Nephron progenitor cell (in vitro differentiated cells): ENCODE measurements around the gene ANO4.

Experiments used
- DNase-seq: peaks from one replicate; pipeline ENCODE4 v3.0.0; 2021
- H3K27ac Mint-ChIP-seq: 2 replicates; pipeline ENCODE4 v1.8.0; 2021; ENCODE audit warnings: mild to moderate bottlenecking, moderate library complexity, mixed read lengths
- H3K27me3 Mint-ChIP-seq: 2 replicates; pipeline ENCODE4 v1.8.0; 2021; ENCODE audit warnings: mild to moderate bottlenecking, low read depth, mixed read lengths; ENCODE audit not compliant: poor library complexity
- H3K36me3 Mint-ChIP-seq: 2 replicates; pipeline ENCODE4 v1.8.0; 2021; ENCODE audit warnings: low read depth, mixed read lengths
- H3K4me1 Mint-ChIP-seq: 2 replicates; pipeline ENCODE4 v1.8.0; 2021; ENCODE audit warnings: mixed read lengths
- H3K4me3 Mint-ChIP-seq: 2 replicates; pipeline ENCODE4 v1.8.0; 2021; ENCODE audit warnings: mild to moderate bottlenecking, moderate library complexity, mixed read lengths
- H3K9me3 Mint-ChIP-seq: 2 replicates; pipeline ENCODE4 v1.8.0; 2021; ENCODE audit warnings: mild to moderate bottlenecking, moderate library complexity, mixed read lengths
- TF ChIP-seq, protein P1 (sequence below): fragments of 200-600 bp; sonication (generic); IDR thresholded peaks from 2 replicates; pipeline ENCODE4 v1.5.0; 2021; ENCODE audit warnings: antibody characterized with exemption

The ANO4 gene

DNA sequence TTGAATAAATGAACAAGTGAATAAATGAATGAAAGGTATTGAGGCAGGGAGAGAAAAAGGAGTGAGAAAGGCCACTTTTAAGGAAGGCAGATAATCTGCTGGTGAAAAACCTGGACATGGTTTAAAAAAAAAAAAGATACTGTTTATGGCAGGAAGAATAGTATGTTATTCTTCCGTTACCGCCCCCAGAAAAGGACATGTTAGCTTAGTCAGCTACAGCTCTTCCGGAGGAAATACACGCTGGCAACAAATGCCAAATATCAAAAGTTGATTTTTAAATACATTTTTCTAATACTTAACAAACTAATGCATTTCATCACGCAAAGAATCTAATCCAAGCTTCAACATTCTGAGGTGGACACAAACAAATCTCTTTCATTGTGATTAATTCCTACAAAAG, 372.3 kb downstream of the ANO4 start:
- TF ChIP-seq, protein P1, sequence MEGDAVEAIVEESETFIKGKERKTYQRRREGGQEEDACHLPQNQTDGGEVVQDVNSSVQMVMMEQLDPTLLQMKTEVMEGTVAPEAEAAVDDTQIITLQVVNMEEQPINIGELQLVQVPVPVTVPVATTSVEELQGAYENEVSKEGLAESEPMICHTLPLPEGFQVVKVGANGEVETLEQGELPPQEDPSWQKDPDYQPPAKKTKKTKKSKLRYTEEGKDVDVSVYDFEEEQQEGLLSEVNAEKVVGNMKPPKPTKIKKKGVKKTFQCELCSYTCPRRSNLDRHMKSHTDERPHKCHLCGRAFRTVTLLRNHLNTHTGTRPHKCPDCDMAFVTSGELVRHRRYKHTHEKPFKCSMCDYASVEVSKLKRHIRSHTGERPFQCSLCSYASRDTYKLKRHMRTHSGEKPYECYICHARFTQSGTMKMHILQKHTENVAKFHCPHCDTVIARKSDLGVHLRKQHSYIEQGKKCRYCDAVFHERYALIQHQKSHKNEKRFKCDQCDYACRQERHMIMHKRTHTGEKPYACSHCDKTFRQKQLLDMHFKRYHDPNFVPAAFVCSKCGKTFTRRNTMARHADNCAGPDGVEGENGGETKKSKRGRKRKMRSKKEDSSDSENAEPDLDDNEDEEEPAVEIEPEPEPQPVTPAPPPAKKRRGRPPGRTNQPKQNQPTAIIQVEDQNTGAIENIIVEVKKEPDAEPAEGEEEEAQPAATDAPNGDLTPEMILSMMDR: no peak
- Mint-ChIP-seq H3K36me3 (no peaks in the 10 kb centered on the region), H3K4me1 (no peaks in the 10 kb centered on the region), H3K27ac (no peak overlapping the region), H3K27me3 (peaks cover 12% of the 10 kb centered on the region), H3K9me3 (no peaks in the 10 kb centered on the region), H3K4me3 (no peak overlapping the region)
- no peak for DNase-seq

DNA sequence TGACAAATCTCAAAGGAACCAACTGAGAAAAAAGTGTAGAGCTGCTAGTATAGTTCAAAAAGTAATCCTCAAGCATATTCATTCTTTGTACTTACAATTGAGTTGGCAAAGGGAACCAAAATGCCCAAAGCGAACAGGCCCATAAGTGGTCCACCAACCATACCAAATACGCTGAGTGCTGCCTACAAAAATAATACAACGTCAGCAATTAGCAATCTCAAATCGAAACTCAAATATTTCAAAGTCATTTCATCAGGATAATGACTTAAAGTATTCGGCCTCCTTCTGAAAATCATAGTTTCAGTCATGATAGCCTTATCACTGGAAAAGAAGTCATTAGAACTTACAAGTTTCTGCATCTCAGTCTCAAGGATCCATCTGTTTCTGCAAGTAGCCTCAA, 373.4 kb downstream of the ANO4 start:
- H3K27ac Mint-ChIP-seq: no peak overlapping the region
- no peaks in the 10 kb centered on the region for H3K4me1 Mint-ChIP-seq
- peaks cover 16% of the 10 kb centered on the region for H3K27me3 Mint-ChIP-seq
- TF ChIP-seq, protein P1: no peak
- no peaks in the 10 kb centered on the region for H3K9me3 Mint-ChIP-seq
- no peak overlapping the region for H3K4me3 Mint-ChIP-seq
- DNase-seq: no peak
- H3K36me3 Mint-ChIP-seq: no peaks in the 10 kb centered on the region

DNA sequence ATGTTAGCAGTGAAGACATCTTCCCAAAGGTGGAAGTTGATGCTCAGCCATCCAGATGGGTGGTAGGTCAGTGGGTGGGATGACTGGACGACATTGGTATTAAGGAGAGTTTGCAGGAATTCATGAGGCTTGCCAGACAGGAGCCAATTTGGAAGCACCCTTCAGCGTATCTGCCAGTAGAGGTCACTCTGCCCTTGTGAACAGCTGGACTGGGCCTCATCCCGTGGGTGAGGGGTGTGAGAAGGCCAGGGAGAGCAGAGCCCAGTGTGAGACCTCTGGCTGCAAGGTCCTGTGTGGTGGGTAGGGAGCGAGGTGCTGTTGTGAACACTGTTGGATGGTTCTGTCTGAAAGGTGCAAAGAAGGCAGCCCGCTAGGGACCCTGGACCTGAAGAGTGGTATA, 377.7 kb downstream of the ANO4 start:
- no peaks in the 10 kb centered on the region for H3K36me3 Mint-ChIP-seq
- H3K27ac Mint-ChIP-seq: no peak overlapping the region
- H3K27me3 Mint-ChIP-seq: peaks cover 8% of the 10 kb centered on the region
- TF ChIP-seq, protein P1: peak; percentile 25
- peak; percentile 16 for DNase-seq
- H3K4me1 Mint-ChIP-seq: no peaks in the 10 kb centered on the region
- peaks cover 5% of the 10 kb centered on the region for H3K9me3 Mint-ChIP-seq
- no peak overlapping the region for H3K4me3 Mint-ChIP-seq

DNA sequence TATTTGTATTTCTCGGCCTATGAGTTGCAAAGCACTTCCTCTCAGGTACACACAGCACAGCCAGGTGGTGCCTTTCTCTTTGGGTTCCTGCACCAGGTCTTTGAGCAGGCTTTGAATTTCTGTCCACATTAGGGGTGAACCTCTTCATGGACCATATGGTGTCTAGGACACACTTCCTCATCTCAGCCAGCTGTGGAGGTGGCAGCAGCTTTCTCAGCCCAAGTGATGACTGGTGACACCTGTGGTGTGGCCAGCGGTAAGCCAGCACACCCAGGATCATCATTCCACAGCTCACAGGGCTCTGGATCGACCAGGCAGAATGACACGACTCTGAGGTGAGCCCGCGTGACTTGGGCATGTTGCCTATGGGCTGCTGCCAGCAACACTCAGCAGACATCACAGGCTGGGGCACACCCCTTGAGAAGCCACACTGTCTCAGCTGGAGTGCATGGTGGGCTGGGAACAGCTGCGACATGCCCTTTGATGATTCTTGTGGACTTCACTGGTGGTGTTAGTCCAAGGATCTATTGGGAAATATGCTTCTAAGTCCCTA, 378.7 kb downstream of the ANO4 start:
- no peak overlapping the region for H3K4me3 Mint-ChIP-seq
- no peaks in the 10 kb centered on the region for H3K4me1 Mint-ChIP-seq
- no peak for DNase-seq
- peaks cover 5% of the 10 kb centered on the region for H3K9me3 Mint-ChIP-seq
- H3K27ac Mint-ChIP-seq: no peak overlapping the region
- H3K36me3 Mint-ChIP-seq: no peaks in the 10 kb centered on the region
- TF ChIP-seq, protein P1: no peak
- H3K27me3 Mint-ChIP-seq: peaks cover 8% of the 10 kb centered on the region

DNA sequence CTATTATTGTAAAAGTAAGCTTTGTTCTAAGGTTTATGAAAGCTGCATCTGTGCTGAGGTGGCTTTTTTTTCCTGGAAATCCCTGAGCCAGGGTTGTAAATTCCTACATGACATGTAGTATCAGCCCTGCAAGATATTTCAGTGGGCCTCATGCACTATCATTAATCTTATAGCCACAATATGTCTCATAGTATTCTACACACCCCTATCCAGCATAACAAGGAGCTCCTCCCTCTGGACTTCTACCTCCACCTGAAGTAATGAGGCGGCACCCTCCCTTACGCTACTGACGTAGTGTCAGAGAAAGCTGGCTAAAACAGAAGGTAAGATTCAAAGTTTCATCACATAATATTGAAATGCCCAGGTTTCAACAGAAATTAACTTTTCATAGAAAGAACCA, 380.0 kb downstream of the ANO4 start:
- no peaks in the 10 kb centered on the region for H3K36me3 Mint-ChIP-seq
- DNase-seq: no peak
- no peaks in the 10 kb centered on the region for H3K4me1 Mint-ChIP-seq
- no peak overlapping the region for H3K27ac Mint-ChIP-seq
- no peak overlapping the region for H3K4me3 Mint-ChIP-seq
- TF ChIP-seq, protein P1: no peak
- H3K27me3 Mint-ChIP-seq: peaks cover 8% of the 10 kb centered on the region
- H3K9me3 Mint-ChIP-seq: peaks cover 5% of the 10 kb centered on the region
